Activated CD8-positive, alpha-beta memory T cell treated with anti-CD3 and anti-CD28 coated beads, Interleukin-2, amount 50 U/mL, for 24 hours (primary cell): ENCODE data around the gene CHERP.
"Not testable (repeated sequence)": the region's sequence is repeated elsewhere in the genome, so short reads cannot be mapped to it uniquely, and the experiment has no call there.

Experiments
- DNase-seq: peaks from one replicate; pipeline ENCODE4 v3.0.0-alpha.2; 2020; ENCODE audit errors: extremely low read depth

Gene CHERP

GRCh38 chr19:16576690-16577530, 34.7 kb upstream of the CHERP start:
- no peak for DNase-seq

GRCh38 chr19:16575861-16576689, 33.8 kb upstream of the CHERP start:
- DNase-seq, result no peak

- DNase-seq, result no peak
These were observed 33.0 kb upstream of the CHERP start for GRCh38 chr19:16575282-16575681.

- DNase-seq, result no peak
These were observed 31.7 kb upstream of the CHERP start for GRCh38 chr19:16573925-16574324.

GRCh38 chr19:16573296-16573695, 31.1 kb upstream of the CHERP start:
- DNase-seq, result no peak

GRCh38 chr19:16572332-16573211, 30.3 kb upstream of the CHERP start, which contains the start of gene SLC35E1:
SLC35E1 (minus strand) TSS chr19:16572415; CDS start chr19:16572364, 51 bp downstream.
- peak; percentile 78 for DNase-seq

- no peak for DNase-seq
These were observed 29.6 kb upstream of the CHERP start for GRCh38 chr19:16571822-16572331.

GRCh38 chr19:16571283-16571682, 29.0 kb upstream of the CHERP start:
- no peak for DNase-seq

GRCh38 chr19:16569609-16570320, 27.5 kb upstream of the CHERP start:
- no peak for DNase-seq

- no peak for DNase-seq
These were observed 24.5 kb upstream of the CHERP start for GRCh38 chr19:16566702-16567101.

- no peak for DNase-seq
These were observed 23.9 kb upstream of the CHERP start for GRCh38 chr19:16566161-16566560.

- DNase-seq, result no peak
These were observed 22.6 kb upstream of the CHERP start for GRCh38 chr19:16564842-16565241.

- no peak for DNase-seq
These were observed 20.4 kb upstream of the CHERP start for GRCh38 chr19:16562608-16563025.

- DNase-seq, result no peak
These were observed 19.1 kb upstream of the CHERP start for GRCh38 chr19:16561382-16561781.

- DNase-seq, result no peak
These were observed 17.6 kb upstream of the CHERP start for GRCh38 chr19:16559780-16560276.

GRCh38 chr19:16554776-16555175, 12.5 kb upstream of the CHERP start:
- no peak for DNase-seq

GRCh38 chr19:16551902-16552301, 9.7 kb upstream of the CHERP start:
- DNase-seq, result not testable (repeated sequence)

GRCh38 chr19:16548956-16549355, 6.7 kb upstream of the CHERP start:
- no peak for DNase-seq

GRCh38 chr19:16544473-16545231, 2.4 kb upstream of the CHERP start:
- no peak for DNase-seq

- not testable (repeated sequence) for DNase-seq
These were observed 1.5 kb upstream of the CHERP start for GRCh38 chr19:16543734-16544133.
